HCT116 (cell line): ENCODE measurements around the gene C2orf72. TPM values are rescaled to one million over a fixed set of nuclear protein-coding genes. Genes with fewer than 3 reads are reported as not detected.

Source experiments
- ATAC-seq: fragments of 200-7000 bp; cut with Tn5 transposase; 2 replicates; pipeline ENCODE4 v1.9.1; 2020; ENCODE audit warnings: mild to moderate bottlenecking, moderate library complexity
- BruUV-seq: library from RNA; stranded (reverse); fragments of 400-500 nt; replicated peaks from 2 replicates; lab custom pipeline; 2021; lab: Mats Ljungman, UMichigan
- CTCF ChIA-PET: fragments of 300-600 bp; sonication (Branson Sonifier 250); formaldehyde crosslinking; loops from one replicate; lab custom pipeline; 2021; ENCODE audit warnings: antibody characterized with exemption; lab: Charles Lee
- POLR2A ChIA-PET: fragments of 300-600, 350-600 bp; sonication (Branson Sonifier 250); formaldehyde crosslinking; loops from one replicate; lab custom pipeline; 2021; ENCODE audit warnings: antibody characterized with exemption; lab: Charles Lee
- RAD21 ChIA-PET, 2 experiments: fragments of 300-600 bp; sonication (Branson Sonifier 250); formaldehyde crosslinking; loops; one replicate each; lab custom pipeline; 2023; ENCODE audit warnings: low total read pairs in 2 of 2; ENCODE audit not compliant: uncharacterized antibody in 2 of 2, unreplicated experiment in 2 of 2, low non-redundant PET in 1 of 2; lab: Charles Lee
- DNase-seq: peaks from one replicate; pipeline ENCODE4 v3.0.0-alpha.2; 2010; ENCODE audit warnings: low read depth, low spot score
- H2AFZ ChIP-seq: fragments of 200-600 bp; shearing (Covaris generic), sonication (generic); 2 replicates; pipeline ENCODE4 v1.6.1; 2017; ENCODE audit warnings: low read depth, mixed run types, mixed read lengths, antibody characterized with exemption, low read length; ENCODE audit not compliant: poor library complexity, severe bottlenecking
- H3K27ac ChIP-seq: 2 replicates; pipeline ENCODE4 v1.5.1; 2012; ENCODE audit warnings: low read depth, low read length
- H3K27me3 ChIP-seq: fragments of 200-600 bp; sonication (generic); 2 replicates; pipeline ENCODE4 v1.6.1; 2016; ENCODE audit warnings: mixed run types, low read length, mixed read lengths; ENCODE audit not compliant: insufficient read depth
- H3K36me3 ChIP-seq, 2 experiments: fragments of 200-500 bp in 1 of 2; fragments of 200-600 bp in 1 of 2; sonication (Bioruptor generic) in 1 of 2; sonication (generic) in 1 of 2; 2 replicates each; pipeline versions ENCODE4 v1.5.1 to v1.6.1; 2014 to 2016; ENCODE audit warnings: low read length in 2 of 2, inconsistent platforms in 1 of 2, mixed read lengths in 1 of 2, mixed run types in 1 of 2; ENCODE audit not compliant: insufficient read depth in 2 of 2, control insufficient read depth in 1 of 2
- H3K4me1 ChIP-seq, 2 experiments: fragments of 200-600 bp in 1 of 2; sonication (generic) in 1 of 2; 2 replicates each; pipeline versions ENCODE4 v1.5.1 to v1.6.1; 2012 to 2017; ENCODE audit warnings: low read length in 2 of 2, inconsistent platforms in 1 of 2, mild to moderate bottlenecking in 1 of 2, mixed read lengths in 1 of 2, mixed run types in 1 of 2, moderate library complexity in 1 of 2; ENCODE audit not compliant: insufficient read depth in 2 of 2, control insufficient read depth in 1 of 2
- H3K4me2 ChIP-seq: fragments of 200-600 bp; sonication (generic); 2 replicates; pipeline ENCODE4 v1.6.1; 2017; ENCODE audit warnings: mixed run types, low read length, mixed read lengths
- H3K4me3 ChIP-seq, 2 experiments: fragments of 200-600 bp in 1 of 2; sonication (generic) in 1 of 2; replicated peaks in 1 of 2; 2 replicates each; pipeline ENCODE4 v1.5.1; 2011 to 2016; ENCODE audit warnings: low read length in 2 of 2, control low read depth in 1 of 2, low read depth in 1 of 2, mild to moderate bottlenecking in 1 of 2, mixed read lengths in 1 of 2, mixed run types in 1 of 2
- H3K79me2 ChIP-seq: fragments of 200-600 bp; sonication (generic); 2 replicates; pipeline ENCODE4 v1.6.1; 2017; ENCODE audit warnings: mild to moderate bottlenecking, mixed run types, low read length, moderate library complexity, mixed read lengths; ENCODE audit not compliant: insufficient read depth
- H3K9ac ChIP-seq: fragments of 200-600 bp; sonication (generic); 2 replicates; pipeline ENCODE4 v1.6.1; 2016; ENCODE audit warnings: low read length, mixed read lengths
- H3K9me2 ChIP-seq: fragments of 200-600 bp; sonication (generic), shearing (Covaris generic); 2 replicates; pipeline ENCODE4 v1.6.1; 2017; ENCODE audit warnings: mixed run types, mild to moderate bottlenecking, moderate library complexity; ENCODE audit not compliant: insufficient read depth
- H3K9me3 ChIP-seq, 2 experiments: fragments of 200-500 bp in 1 of 2; fragments of 200-600 bp in 1 of 2; sonication (Bioruptor generic) in 1 of 2; sonication (generic) in 1 of 2; 2 replicates each; pipeline ENCODE4 v1.6.1; 2014 to 2017; ENCODE audit warnings: low read length in 2 of 2, mixed read lengths in 2 of 2, inconsistent platforms in 1 of 2, low read depth in 1 of 2, mild to moderate bottlenecking in 1 of 2, mixed run types in 1 of 2, moderate library complexity in 1 of 2; ENCODE audit not compliant: control insufficient read depth in 1 of 2, insufficient read depth in 1 of 2
- H4K20me1 ChIP-seq: fragments of 200-600 bp; sonication (generic), shearing (Covaris generic); 2 replicates; pipeline ENCODE4 v1.6.1; 2017; ENCODE audit warnings: mixed run types, mild to moderate bottlenecking, moderate library complexity; ENCODE audit not compliant: insufficient read depth
- CEBPB ChIP-seq: IDR thresholded peaks from 2 replicates; pipeline ENCODE4 v1.6.1; 2012; ENCODE audit warnings: low read depth
- JUND ChIP-seq: IDR thresholded peaks from 2 replicates; pipeline ENCODE4 v1.6.1; 2012
- POLR2A ChIP-seq: IDR thresholded peaks from 2 replicates; pipeline ENCODE4 v1.7.0; 2011; ENCODE audit warnings: borderline replicate concordance; ENCODE audit not compliant: insufficient read depth, insufficient read length; ENCODE audit errors: extremely low read depth
- POLR2AphosphoS5 ChIP-seq: IDR thresholded peaks from 2 replicates; pipeline ENCODE4 v1.6.1; 2011; ENCODE audit warnings: mild to moderate bottlenecking, low read depth, low read length, moderate library complexity
- RAD21 ChIP-seq: IDR thresholded peaks from 2 replicates; pipeline ENCODE4 v1.6.1; 2012; ENCODE audit warnings: low read depth, mild to moderate bottlenecking
- SIN3A ChIP-seq: IDR thresholded peaks from 2 replicates; pipeline ENCODE4 v1.6.1; 2012; ENCODE audit warnings: low read depth
- SRF ChIP-seq: IDR thresholded peaks from 2 replicates; pipeline ENCODE4 v1.6.1; 2012; ENCODE audit warnings: low read depth
- TCF7L2 ChIP-seq: IDR thresholded peaks from 2 replicates; pipeline ENCODE4 v1.7.0; 2011; ENCODE audit warnings: borderline replicate concordance, inconsistent platforms; ENCODE audit not compliant: insufficient read depth, insufficient read length; ENCODE audit errors: extremely low read depth
- ZBTB33 ChIP-seq: IDR thresholded peaks from 2 replicates; pipeline ENCODE4 v1.6.1; 2011; ENCODE audit warnings: mild to moderate bottlenecking, low read length, moderate library complexity; ENCODE audit not compliant: insufficient replicate concordance; ENCODE audit errors: extremely low read depth
- ZFX ChIP-seq: fragments of 450-650 bp; IDR thresholded peaks from 2 replicates; pipeline ENCODE4 v1.6.1; 2017
- intact Hi-C: fragments of 100-400 bp; cut with micrococcal nuclease; formaldehyde crosslinking; loops from 2 replicates; pipeline ENCODE4 v1.10.0; 2022
- total RNA-seq: library from RNA; stranded (reverse); gene quantifications from one replicate; pipeline ENCODE4 v1.2.1, GENCODE V29; 2021; ENCODE audit not compliant: unreplicated experiment

C2orf72 gene
- total RNA-seq, 1 experiment from 2014 or later: 3.7 TPM

GRCh38 chr2:231030725-231031124, 6.6 kb upstream of the C2orf72 start:
- Histone ChIP-seq H3K9me2 (no peaks in the 10 kb centered on the region), H3K36me3 (no peaks in the 10 kb centered on the region), H3K79me2 (no peaks in the 10 kb centered on the region), H3K27me3 (no peaks in the 10 kb centered on the region), H3K4me1 (no peaks in the 10 kb centered on the region), H3K9ac (no peak overlapping the region), H3K27ac (no peak overlapping the region), H4K20me1 (no peaks in the 10 kb centered on the region), H3K4me2 (no peak overlapping the region), H3K9me3 (no peaks in the 10 kb centered on the region), H2AFZ (peak overlapping the region; percentile 16), H3K4me3 (no peak overlapping the region)
- BruUV-seq: no TSS peak
- DNase-seq (no peak), ATAC-seq (no peak)
- TF ChIP-seq CEBPB (no peak), POLR2A (no peak), POLR2AphosphoS5 (no peak), JUND (no peak), TCF7L2 (no peak), ZBTB33 (no peak), SIN3A (no peak), RAD21 (no peak), SRF (no peak), ZFX (no peak)
- POLR2A ChIA-PET: no interaction called here
- CTCF ChIA-PET: interaction anchor here (2.2 kb wide), 1 partner anchor 22 kb away, joined by 10 read pairs; no protein-coding TSS in a partner anchor
- intact Hi-C loops: no loop called here
- RAD21 ChIA-PET: no interaction called here
